IPS-11a (cell line): ENCODE data around the gene DNAJC2.
"Not testable (repeated sequence)": the region's sequence is repeated elsewhere in the genome, so short reads cannot be mapped to it uniquely, and the experiment has no call there.

ENCODE experiments used
- H3K4me3 ChIP-seq: one replicate; pipeline ENCODE4 v1.5.1; 2013; ENCODE audit warnings: low read depth, low read length, control low read depth

DNAJC2 gene

GRCh38 chr7:103278195-103278594 lies 66.4 kb downstream of the DNAJC2 start:
- H3K4me3 ChIP-seq = not testable (repeated sequence)

GRCh38 chr7:103274867-103275266 lies 69.7 kb downstream of the DNAJC2 start:
- H3K4me3 ChIP-seq = not testable (repeated sequence)

- not testable (repeated sequence) for H3K4me3 ChIP-seq
These were observed 71.2 kb downstream of the DNAJC2 start for GRCh38 chr7:103273374-103273773.

- not testable (repeated sequence) for H3K4me3 ChIP-seq
These were observed 78.3 kb downstream of the DNAJC2 start for GRCh38 chr7:103266229-103266628.

GRCh38 chr7:103264054-103264453 lies 80.5 kb downstream of the DNAJC2 start:
- H3K4me3 ChIP-seq = not testable (repeated sequence)
